Measurements from ENCODE around the gene DNAL1.

GRCh38 chr14:73720636-73721035, 75.8 kb downstream of the DNAL1 start:
- TF ChIP-seq POLR2A (IDR thresholded peaks at IDR 0.05) = no peak
- TF ChIP-seq CTCF (IDR thresholded peaks at IDR 0.05) = no peak
- no peak for TF ChIP-seq POLR2AphosphoS5 (IDR thresholded peaks at IDR 0.05)

Data from prostate gland (tissue), 2 donors.